Measurements from ENCODE around the gene TNPO1.

Gene TNPO1

DNA sequence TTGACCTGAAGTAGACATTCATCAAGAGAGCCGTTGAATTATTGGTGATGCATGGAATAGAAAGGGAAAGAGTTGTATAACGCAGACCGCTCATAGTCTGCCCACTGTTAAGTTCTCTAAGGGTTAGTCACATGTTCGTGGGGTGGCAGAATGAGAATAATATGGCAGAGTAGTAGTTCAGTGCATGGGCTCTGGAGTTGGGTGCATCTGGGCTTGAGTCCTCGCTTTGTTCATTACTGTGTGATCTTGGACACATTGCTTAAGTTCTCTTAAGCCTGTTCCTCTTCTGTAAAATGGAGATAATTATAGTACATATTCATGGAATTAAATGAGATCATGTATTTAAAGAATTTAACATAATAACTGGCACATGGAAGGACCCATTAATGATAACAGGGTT is 23.6 kb downstream of the TNPO1 start:
- Histone ChIP-seq H3K4me1 (ENCODE audit: control insufficient read depth, insufficient read depth, low read length) (no peaks in the 10 kb centered on the region), H3K36me3 (ENCODE audit: control insufficient read depth in 2 of 2, insufficient read depth in 2 of 2, low read length in 2 of 2) (no peaks in the 10 kb centered on the region), H3K27me3 (ENCODE audit: control insufficient read depth in 1 of 2, insufficient read depth in 2 of 2, low read length in 2 of 2) (no peaks in the 10 kb centered on the region), H3K4me3 (ENCODE audit: low read length in 2 of 2) (no peak overlapping the region), H3K27ac (ENCODE audit: low read length) (no peak overlapping the region), H3K9ac (ENCODE audit: low read length in 2 of 2) (no peak overlapping the region), H3K9me3 (ENCODE audit: control insufficient read depth in 2 of 2, low read length in 2 of 2) (no peaks in the 10 kb centered on the region)

- Histone ChIP-seq H3K4me1 (ENCODE audit: control insufficient read depth, insufficient read depth, low read length) (no peaks in the 10 kb centered on the region), H3K27me3 (ENCODE audit: control insufficient read depth in 1 of 2, insufficient read depth in 2 of 2, low read length in 2 of 2) (no peaks in the 10 kb centered on the region), H3K4me3 (ENCODE audit: low read length in 2 of 2) (no peak overlapping the region), H3K9ac (ENCODE audit: low read length in 2 of 2) (no peak overlapping the region), H3K27ac (ENCODE audit: low read length) (no peak overlapping the region), H3K9me3 (ENCODE audit: control insufficient read depth in 2 of 2, low read length in 2 of 2) (no peaks in the 10 kb centered on the region), H3K36me3 (ENCODE audit: control insufficient read depth in 2 of 2, insufficient read depth in 2 of 2, low read length in 2 of 2) (no peaks in the 10 kb centered on the region)
Observed at GRCh38 chr5:72841756-72842535, 25.5 kb downstream of the TNPO1 start.

DNA sequence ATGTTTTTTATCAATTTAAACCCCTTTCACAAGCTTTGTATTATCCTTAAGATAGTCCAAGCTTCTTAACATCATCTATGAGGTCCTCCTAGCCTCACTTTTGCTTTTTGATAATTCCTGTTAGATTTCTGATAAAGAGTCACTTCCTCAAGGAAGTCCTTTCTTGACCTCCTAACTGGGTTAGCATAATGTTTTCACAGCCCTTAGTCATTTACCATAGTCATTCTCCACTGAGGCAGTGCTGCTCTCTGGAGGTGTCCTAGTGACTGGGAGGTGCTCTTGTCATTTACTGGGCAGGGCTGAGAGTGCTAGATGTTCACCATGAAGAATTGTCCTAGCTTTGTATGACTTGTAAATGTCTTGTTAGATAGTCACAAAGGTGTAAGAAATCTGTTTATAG is 26.4 kb downstream of the TNPO1 start:
- Histone ChIP-seq H3K27me3 (ENCODE audit: control insufficient read depth in 1 of 2, insufficient read depth in 2 of 2, low read length in 2 of 2) (no peaks in the 10 kb centered on the region), H3K36me3 (ENCODE audit: control insufficient read depth in 2 of 2, insufficient read depth in 2 of 2, low read length in 2 of 2) (no peaks in the 10 kb centered on the region), H3K27ac (ENCODE audit: low read length) (no peak overlapping the region), H3K4me3 (ENCODE audit: low read length in 2 of 2) (no peak overlapping the region), H3K9ac (ENCODE audit: low read length in 2 of 2) (no peak overlapping the region), H3K4me1 (ENCODE audit: control insufficient read depth, insufficient read depth, low read length) (peaks cover 3% of the 10 kb centered on the region), H3K9me3 (ENCODE audit: control insufficient read depth in 2 of 2, low read length in 2 of 2) (no peaks in the 10 kb centered on the region)

- Histone ChIP-seq H3K9ac (ENCODE audit: low read length in 2 of 2) (no peak overlapping the region), H3K4me3 (ENCODE audit: low read length in 2 of 2) (no peak overlapping the region), H3K4me1 (ENCODE audit: control insufficient read depth, insufficient read depth, low read length) (peaks cover 3% of the 10 kb centered on the region), H3K27me3 (ENCODE audit: control insufficient read depth in 1 of 2, insufficient read depth in 2 of 2, low read length in 2 of 2) (no peaks in the 10 kb centered on the region), H3K27ac (ENCODE audit: low read length) (no peak overlapping the region), H3K9me3 (ENCODE audit: control insufficient read depth in 2 of 2, low read length in 2 of 2) (no peaks in the 10 kb centered on the region), H3K36me3 (ENCODE audit: control insufficient read depth in 2 of 2, insufficient read depth in 2 of 2, low read length in 2 of 2) (no peaks in the 10 kb centered on the region)
Observed at GRCh38 chr5:72844218-72844603, 27.8 kb downstream of the TNPO1 start.

DNA sequence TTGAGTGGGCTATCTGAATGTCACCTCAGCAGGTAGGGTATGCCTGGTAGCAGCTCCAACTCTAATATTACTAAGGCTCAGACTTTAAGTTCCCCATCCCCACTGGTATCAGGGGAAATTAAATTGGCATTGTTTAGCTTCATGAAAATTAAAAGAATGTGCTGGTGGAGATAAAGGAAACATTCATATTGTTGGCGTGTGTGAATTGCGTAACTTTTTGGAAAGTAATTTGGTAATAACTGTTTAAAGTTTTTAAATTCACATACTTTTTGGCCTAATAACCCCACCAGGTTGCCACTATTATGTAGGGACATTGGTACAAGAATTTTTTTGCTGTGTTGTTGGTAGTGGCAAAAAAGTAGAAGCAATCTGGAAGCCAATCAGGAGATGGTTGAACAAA is 29.4 kb downstream of the TNPO1 start:
- peaks cover 3% of the 10 kb centered on the region for H3K4me1 ChIP-seq (ENCODE audit: control insufficient read depth, insufficient read depth, low read length)
- H3K36me3 ChIP-seq (ENCODE audit: control insufficient read depth in 2 of 2, insufficient read depth in 2 of 2, low read length in 2 of 2), result no peaks in the 10 kb centered on the region
- no peaks in the 10 kb centered on the region for H3K9me3 ChIP-seq (ENCODE audit: control insufficient read depth in 2 of 2, low read length in 2 of 2)
- H3K4me3 ChIP-seq (ENCODE audit: low read length in 2 of 2), result no peak overlapping the region
- H3K27me3 ChIP-seq (ENCODE audit: control insufficient read depth in 1 of 2, insufficient read depth in 2 of 2, low read length in 2 of 2), result no peaks in the 10 kb centered on the region
- H3K9ac ChIP-seq (ENCODE audit: low read length in 2 of 2), result no peak overlapping the region
- H3K27ac ChIP-seq (ENCODE audit: low read length), result no peak overlapping the region

DNA sequence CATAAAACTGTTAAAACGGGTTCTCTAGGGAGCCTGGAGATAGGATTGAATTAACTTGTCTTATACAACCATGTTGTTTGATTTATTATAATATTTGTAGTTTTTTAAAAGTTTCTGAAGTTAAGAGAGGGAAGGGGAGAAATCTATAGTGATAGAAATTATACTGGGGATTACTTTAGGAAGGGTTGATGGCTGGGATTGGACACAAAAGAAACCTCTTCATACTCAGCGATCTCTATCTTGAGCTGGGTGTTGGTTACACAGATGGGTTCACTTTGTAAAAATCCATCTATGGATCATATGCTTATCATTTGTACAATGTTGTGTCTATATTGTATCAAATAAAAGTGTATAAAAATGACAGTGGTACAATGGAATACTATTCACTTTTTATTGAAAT is 30.0 kb downstream of the TNPO1 start:
- Histone ChIP-seq H3K9ac (ENCODE audit: low read length in 2 of 2) (no peak overlapping the region), H3K36me3 (ENCODE audit: control insufficient read depth in 2 of 2, insufficient read depth in 2 of 2, low read length in 2 of 2) (no peaks in the 10 kb centered on the region), H3K27me3 (ENCODE audit: control insufficient read depth in 1 of 2, insufficient read depth in 2 of 2, low read length in 2 of 2) (no peaks in the 10 kb centered on the region), H3K4me1 (ENCODE audit: control insufficient read depth, insufficient read depth, low read length) (peaks cover 3% of the 10 kb centered on the region), H3K4me3 (ENCODE audit: low read length in 2 of 2) (no peak overlapping the region), H3K27ac (ENCODE audit: low read length) (no peak overlapping the region), H3K9me3 (ENCODE audit: control insufficient read depth in 2 of 2, low read length in 2 of 2) (no peaks in the 10 kb centered on the region)

GRCh38 chr5:72847439-72847838 is 31.0 kb downstream of the TNPO1 start:
- no peaks in the 10 kb centered on the region for H3K36me3 ChIP-seq (ENCODE audit: control insufficient read depth in 2 of 2, insufficient read depth in 2 of 2, low read length in 2 of 2)
- no peaks in the 10 kb centered on the region for H3K9me3 ChIP-seq (ENCODE audit: control insufficient read depth in 2 of 2, low read length in 2 of 2)
- peak overlapping the region; percentile 82 to 97 for H3K4me3 ChIP-seq (ENCODE audit: low read length in 2 of 2)
- peak overlapping the region in 1 of 2 donors; percentile 82 for H3K9ac ChIP-seq (ENCODE audit: low read length in 2 of 2)
- no peak overlapping the region for H3K27ac ChIP-seq (ENCODE audit: low read length)
- no peaks in the 10 kb centered on the region for H3K27me3 ChIP-seq (ENCODE audit: control insufficient read depth in 1 of 2, insufficient read depth in 2 of 2, low read length in 2 of 2)
- H3K4me1 ChIP-seq (ENCODE audit: control insufficient read depth, insufficient read depth, low read length), result peaks cover 3% of the 10 kb centered on the region

GRCh38 chr5:72847989-72848473 is 31.6 kb downstream of the TNPO1 start:
- Histone ChIP-seq H3K4me1 (ENCODE audit: control insufficient read depth, insufficient read depth, low read length) (peaks cover 3% of the 10 kb centered on the region), H3K27me3 (ENCODE audit: control insufficient read depth in 1 of 2, insufficient read depth in 2 of 2, low read length in 2 of 2) (no peaks in the 10 kb centered on the region)

GRCh38 chr5:72848474-72849428 is 32.3 kb downstream of the TNPO1 start:
- Histone ChIP-seq H3K9me3 (ENCODE audit: control insufficient read depth in 2 of 2, low read length in 2 of 2) (no peaks in the 10 kb centered on the region), H3K4me3 (ENCODE audit: low read length in 2 of 2) (peak overlapping the region; percentile 82 to 97), H3K4me1 (ENCODE audit: control insufficient read depth, insufficient read depth, low read length) (peaks cover 3% of the 10 kb centered on the region), H3K27ac (ENCODE audit: low read length) (peak overlapping the region; percentile 62), H3K36me3 (ENCODE audit: control insufficient read depth in 2 of 2, insufficient read depth in 2 of 2, low read length in 2 of 2) (no peaks in the 10 kb centered on the region), H3K27me3 (ENCODE audit: control insufficient read depth in 1 of 2, insufficient read depth in 2 of 2, low read length in 2 of 2) (no peaks in the 10 kb centered on the region), H3K9ac (ENCODE audit: low read length in 2 of 2) (peak overlapping the region; percentile 71 to 82)

More at GRCh38 chr5:72847989-72848473, 31.6 kb downstream of the TNPO1 start:
- H3K4me3 ChIP-seq (ENCODE audit: low read length in 2 of 2), result peak overlapping the region; percentile 82 to 97
- H3K36me3 ChIP-seq (ENCODE audit: control insufficient read depth in 2 of 2, insufficient read depth in 2 of 2, low read length in 2 of 2), result no peaks in the 10 kb centered on the region
- peak overlapping the region; percentile 71 to 82 for H3K9ac ChIP-seq (ENCODE audit: low read length in 2 of 2)
- peak overlapping the region; percentile 62 for H3K27ac ChIP-seq (ENCODE audit: low read length)
- H3K9me3 ChIP-seq (ENCODE audit: control insufficient read depth in 2 of 2, low read length in 2 of 2), result no peaks in the 10 kb centered on the region

GRCh38 chr5:72849546-72849945 is 33.1 kb downstream of the TNPO1 start:
- no peak overlapping the region for H3K27ac ChIP-seq (ENCODE audit: low read length)
- H3K4me1 ChIP-seq (ENCODE audit: control insufficient read depth, insufficient read depth, low read length), result peaks cover 3% of the 10 kb centered on the region
- H3K9ac ChIP-seq (ENCODE audit: low read length in 2 of 2), result peak overlapping the region in 1 of 2 donors; percentile 12

More at GRCh38 chr5:72849546-72849945, 33.1 kb downstream of the TNPO1 start:
- no peaks in the 10 kb centered on the region for H3K36me3 ChIP-seq (ENCODE audit: control insufficient read depth in 2 of 2, insufficient read depth in 2 of 2, low read length in 2 of 2)
- no peaks in the 10 kb centered on the region for H3K9me3 ChIP-seq (ENCODE audit: control insufficient read depth in 2 of 2, low read length in 2 of 2)
- peak overlapping the region; percentile 33 to 82 for H3K4me3 ChIP-seq (ENCODE audit: low read length in 2 of 2)
- no peaks in the 10 kb centered on the region for H3K27me3 ChIP-seq (ENCODE audit: control insufficient read depth in 1 of 2, insufficient read depth in 2 of 2, low read length in 2 of 2)
